ENCODE results near the gene TMEM87A. TPM values are rescaled to one million over a fixed set of nuclear protein-coding genes. Genes with fewer than 3 reads are reported as not detected.
A peak's percentile ranks its signal among the peaks of the same experiment; 100 is the strongest.
"Not testable (repeated sequence)": the region's sequence is repeated elsewhere in the genome, so short reads cannot be mapped to it uniquely, and the experiment has no call there.

Gene TMEM87A
- total RNA-seq: 10 to 100 TPM; 40.6 to 42.5 TPM

GRCh38 chr15:42272939-42273899, at the start of gene TMEM87A, which contains the start of gene GANC:
Gene TMEM87A (minus strand): TSS chr15:42273433. CDS start chr15:42273398, 35 bp downstream.
Gene GANC (plus strand): TSS chr15:42273201. CDS start chr15:42274482, 1,281 bp downstream.
- H3K27ac Mint-ChIP-seq: peak within 1 kb of the TSS; percentile 97
- ATAC-seq (replicated peaks in 1 of 2) (peak; percentile 96 to 97), DNase-seq (peak; percentile 93 to 97)
- H3K27me3 Mint-ChIP-seq (ENCODE audit: low read depth): no peaks in the 10 kb centered on the region
- H3K4me3 Mint-ChIP-seq: peak within 1 kb of the TSS; percentile 92 to 96
- H3K9me3 Mint-ChIP-seq: no peaks in the 10 kb centered on the region
- peaks cover 0 to 8% of the 10 kb centered on the region in 2 donors for H3K36me3 Mint-ChIP-seq (ENCODE audit: insufficient read depth in 2 of 2)
- H3K4me1 Mint-ChIP-seq (ENCODE audit: low read depth): peaks cover 62% of the 10 kb centered on the region

- H3K4me1 Mint-ChIP-seq (ENCODE audit: low read depth): peaks cover 7% of the 10 kb centered on the region
- DNase-seq (no peak), ATAC-seq (replicated peaks in 1 of 2) (no peak)
- no peak overlapping the region for H3K27ac Mint-ChIP-seq
- no peaks in the 10 kb centered on the region for H3K27me3 Mint-ChIP-seq (ENCODE audit: low read depth)
- no peak overlapping the region for H3K4me3 Mint-ChIP-seq
- H3K36me3 Mint-ChIP-seq (ENCODE audit: insufficient read depth in 2 of 2): peaks cover 3 to 4% of the 10 kb centered on the region in 2 donors
- H3K9me3 Mint-ChIP-seq: no peaks in the 10 kb centered on the region
These were observed 46.0 kb upstream of the TMEM87A start for GRCh38 chr15:42319206-42319605.

- not testable (repeated sequence) for H3K4me3 Mint-ChIP-seq; H3K27ac Mint-ChIP-seq; H3K4me1 Mint-ChIP-seq (ENCODE audit: low read depth); ATAC-seq (replicated peaks in 1 of 2); H3K36me3 Mint-ChIP-seq (ENCODE audit: insufficient read depth in 2 of 2); H3K27me3 Mint-ChIP-seq (ENCODE audit: low read depth); H3K9me3 Mint-ChIP-seq; DNase-seq
These were observed 43.1 kb upstream of the TMEM87A start for GRCh38 chr15:42316282-42316805.

GRCh38 chr15:42315521-42315920, 42.3 kb upstream of the TMEM87A start:
- Mint-ChIP-seq H3K36me3 (ENCODE audit: insufficient read depth in 2 of 2) (peaks cover 2 to 10% of the 10 kb centered on the region in 2 donors), H3K4me3 (no peak overlapping the region), H3K27me3 (ENCODE audit: low read depth) (no peaks in the 10 kb centered on the region), H3K9me3 (no peaks in the 10 kb centered on the region), H3K27ac (no peak overlapping the region), H3K4me1 (ENCODE audit: low read depth) (peaks cover 7% of the 10 kb centered on the region)
- no peak for ATAC-seq (replicated peaks in 1 of 2)
- no peak for DNase-seq

- Mint-ChIP-seq H3K4me1 (ENCODE audit: low read depth) (peaks cover 7% of the 10 kb centered on the region), H3K4me3 (no peak overlapping the region), H3K9me3 (no peaks in the 10 kb centered on the region), H3K36me3 (ENCODE audit: insufficient read depth in 2 of 2) (peaks cover 2 to 10% of the 10 kb centered on the region in 2 donors), H3K27me3 (ENCODE audit: low read depth) (no peaks in the 10 kb centered on the region), H3K27ac (no peak overlapping the region)
- no peak for DNase-seq
- no peak for ATAC-seq (replicated peaks in 1 of 2)
These were observed 41.6 kb upstream of the TMEM87A start for GRCh38 chr15:42314818-42315217.

GRCh38 chr15:42313463-42313862, 40.2 kb upstream of the TMEM87A start:
- DNase-seq (no peak), ATAC-seq (replicated peaks in 1 of 2) (no peak)
- H3K9me3 Mint-ChIP-seq: no peaks in the 10 kb centered on the region
- peaks cover 7% of the 10 kb centered on the region for H3K4me1 Mint-ChIP-seq (ENCODE audit: low read depth)
- no peaks in the 10 kb centered on the region for H3K27me3 Mint-ChIP-seq (ENCODE audit: low read depth)
- no peak overlapping the region for H3K4me3 Mint-ChIP-seq
- peaks cover 2 to 10% of the 10 kb centered on the region in 2 donors for H3K36me3 Mint-ChIP-seq (ENCODE audit: insufficient read depth in 2 of 2)
- H3K27ac Mint-ChIP-seq: no peak overlapping the region

GRCh38 chr15:42306681-42307080, 33.4 kb upstream of the TMEM87A start:
- no peak for DNase-seq
- H3K27me3 Mint-ChIP-seq (ENCODE audit: low read depth): no peaks in the 10 kb centered on the region

GRCh38 chr15:42301004-42301403, 27.8 kb upstream of the TMEM87A start:
- peaks cover 13 to 18% of the 10 kb centered on the region in 2 donors for H3K36me3 Mint-ChIP-seq (ENCODE audit: insufficient read depth in 2 of 2)
- not testable (repeated sequence) for H3K4me3 Mint-ChIP-seq; DNase-seq; H3K27me3 Mint-ChIP-seq (ENCODE audit: low read depth); H3K4me1 Mint-ChIP-seq (ENCODE audit: low read depth); H3K27ac Mint-ChIP-seq; ATAC-seq (replicated peaks in 1 of 2)
- H3K9me3 Mint-ChIP-seq: peaks cover 0 to 12% of the 10 kb centered on the region in 2 donors

More at GRCh38 chr15:42306681-42307080, 33.4 kb upstream of the TMEM87A start:
- no peak overlapping the region for H3K4me3 Mint-ChIP-seq
- peaks cover 0 to 12% of the 10 kb centered on the region in 2 donors for H3K9me3 Mint-ChIP-seq
- peaks cover 9 to 11% of the 10 kb centered on the region in 2 donors for H3K36me3 Mint-ChIP-seq (ENCODE audit: insufficient read depth in 2 of 2)
- no peak for ATAC-seq (replicated peaks in 1 of 2)
- no peak overlapping the region for H3K27ac Mint-ChIP-seq
- no peaks in the 10 kb centered on the region for H3K4me1 Mint-ChIP-seq (ENCODE audit: low read depth)

GRCh38 chr15:42289166-42289565, 15.9 kb upstream of the TMEM87A start:
- H3K4me1 Mint-ChIP-seq (ENCODE audit: low read depth): no peaks in the 10 kb centered on the region
- no peak overlapping the region for H3K27ac Mint-ChIP-seq
- no peak for ATAC-seq (replicated peaks in 1 of 2)

GRCh38 chr15:42287931-42288330, 14.7 kb upstream of the TMEM87A start:
- H3K9me3 Mint-ChIP-seq: no peaks in the 10 kb centered on the region
- peaks cover 0 to 3% of the 10 kb centered on the region in 2 donors for H3K36me3 Mint-ChIP-seq (ENCODE audit: insufficient read depth in 2 of 2)

More at GRCh38 chr15:42289166-42289565, 15.9 kb upstream of the TMEM87A start:
- Mint-ChIP-seq H3K27me3 (ENCODE audit: low read depth) (no peaks in the 10 kb centered on the region), H3K36me3 (ENCODE audit: insufficient read depth in 2 of 2) (peaks cover 0 to 7% of the 10 kb centered on the region in 2 donors), H3K4me3 (no peak overlapping the region), H3K9me3 (no peaks in the 10 kb centered on the region)
- DNase-seq: no peak

GRCh38 chr15:42286445-42287029, 13.3 kb upstream of the TMEM87A start:
- H3K9me3 Mint-ChIP-seq: no peaks in the 10 kb centered on the region
- no peaks in the 10 kb centered on the region for H3K27me3 Mint-ChIP-seq (ENCODE audit: low read depth)
- ATAC-seq (replicated peaks in 1 of 2) (no peak), DNase-seq (no peak)
- H3K4me1 Mint-ChIP-seq (ENCODE audit: low read depth): no peaks in the 10 kb centered on the region
- H3K36me3 Mint-ChIP-seq (ENCODE audit: insufficient read depth in 2 of 2): peaks cover 0 to 3% of the 10 kb centered on the region in 2 donors
- peak overlapping the region; percentile 29 for H3K27ac Mint-ChIP-seq
- no peak overlapping the region for H3K4me3 Mint-ChIP-seq

More at GRCh38 chr15:42287931-42288330, 14.7 kb upstream of the TMEM87A start:
- no peak overlapping the region for H3K4me3 Mint-ChIP-seq
- no peaks in the 10 kb centered on the region for H3K27me3 Mint-ChIP-seq (ENCODE audit: low read depth)
- ATAC-seq (replicated peaks in 1 of 2): no peak
- H3K4me1 Mint-ChIP-seq (ENCODE audit: low read depth): no peaks in the 10 kb centered on the region
- no peak for DNase-seq
- no peak overlapping the region for H3K27ac Mint-ChIP-seq

GRCh38 chr15:42285034-42285433, 11.8 kb upstream of the TMEM87A start:
- H3K27me3 Mint-ChIP-seq (ENCODE audit: low read depth): no peaks in the 10 kb centered on the region
- DNase-seq (no peak), ATAC-seq (replicated peaks in 1 of 2) (no peak)
- no peak overlapping the region for H3K27ac Mint-ChIP-seq
- H3K36me3 Mint-ChIP-seq (ENCODE audit: insufficient read depth in 2 of 2): peaks cover 0 to 5% of the 10 kb centered on the region in 2 donors
- no peaks in the 10 kb centered on the region for H3K4me1 Mint-ChIP-seq (ENCODE audit: low read depth)
- H3K9me3 Mint-ChIP-seq: no peaks in the 10 kb centered on the region
- H3K4me3 Mint-ChIP-seq: no peak overlapping the region

- DNase-seq: no peak
- no peaks in the 10 kb centered on the region for H3K27me3 Mint-ChIP-seq (ENCODE audit: low read depth)
- H3K9me3 Mint-ChIP-seq: no peaks in the 10 kb centered on the region
- no peaks in the 10 kb centered on the region for H3K4me1 Mint-ChIP-seq (ENCODE audit: low read depth)
- no peak overlapping the region for H3K27ac Mint-ChIP-seq
- H3K4me3 Mint-ChIP-seq: no peak overlapping the region
- H3K36me3 Mint-ChIP-seq (ENCODE audit: insufficient read depth in 2 of 2): peaks cover 0 to 5% of the 10 kb centered on the region in 2 donors
- no peak for ATAC-seq (replicated peaks in 1 of 2)
These were observed 11.3 kb upstream of the TMEM87A start for GRCh38 chr15:42284551-42284950.
